Adrenal gland (tissue), 5 donors: Measurements from ENCODE around the gene P2RY8.

Experiments used
- POLR2A ChIP-seq, 2 donors: fragments of 450-650 bp; IDR thresholded peaks; one replicate each; pipeline ENCODE4 v1.6.1; 2017; ENCODE audit warnings: antibody characterized with exemption in 2 of 2, mild to moderate bottlenecking in 2 of 2, moderate library complexity in 1 of 2
- TF ChIP-seq, protein P1 (sequence below), 6 experiments: fragments of 450-650 bp in 4 of 6; fragments of 200-600 bp in 2 of 6; sonication (generic) in 1 of 6; IDR thresholded peaks; 1 replicate in 5 of 6; 2 replicates in 1 of 6; pipeline versions ENCODE4 v1.5.1 to v1.8.0; 2016 to 2021; ENCODE audit warnings: antibody characterized with exemption in 6 of 6, mild to moderate bottlenecking in 2 of 6, moderate library complexity in 1 of 6
- donor health status: DM: no; HTN: no; CAD: no.

DNA sequence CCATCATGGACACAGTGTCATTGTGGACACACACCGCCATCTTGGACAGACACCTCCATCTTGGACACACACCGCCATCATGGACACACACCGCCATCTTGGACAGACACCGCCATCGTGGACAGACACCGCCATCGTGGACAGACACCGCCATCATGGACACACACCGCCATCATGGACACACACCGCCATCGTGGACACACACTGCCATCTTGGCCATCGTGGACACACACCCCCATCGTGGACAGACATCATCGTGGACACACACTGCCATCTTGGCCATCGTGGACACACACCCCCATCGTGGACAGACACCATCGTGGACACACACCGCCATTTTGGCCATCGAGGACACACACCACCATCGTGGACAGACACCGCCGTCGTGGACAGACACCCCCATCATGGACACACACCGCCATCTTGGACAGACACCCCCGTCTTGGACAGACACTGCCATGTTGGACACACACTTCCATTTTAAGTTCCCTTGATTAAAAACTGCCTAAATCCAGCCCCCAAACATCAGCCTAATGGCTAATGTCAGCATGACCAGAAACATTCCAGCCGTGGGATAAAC is 93.4 kb downstream of the P2RY8 start:
- TF ChIP-seq, protein P1, sequence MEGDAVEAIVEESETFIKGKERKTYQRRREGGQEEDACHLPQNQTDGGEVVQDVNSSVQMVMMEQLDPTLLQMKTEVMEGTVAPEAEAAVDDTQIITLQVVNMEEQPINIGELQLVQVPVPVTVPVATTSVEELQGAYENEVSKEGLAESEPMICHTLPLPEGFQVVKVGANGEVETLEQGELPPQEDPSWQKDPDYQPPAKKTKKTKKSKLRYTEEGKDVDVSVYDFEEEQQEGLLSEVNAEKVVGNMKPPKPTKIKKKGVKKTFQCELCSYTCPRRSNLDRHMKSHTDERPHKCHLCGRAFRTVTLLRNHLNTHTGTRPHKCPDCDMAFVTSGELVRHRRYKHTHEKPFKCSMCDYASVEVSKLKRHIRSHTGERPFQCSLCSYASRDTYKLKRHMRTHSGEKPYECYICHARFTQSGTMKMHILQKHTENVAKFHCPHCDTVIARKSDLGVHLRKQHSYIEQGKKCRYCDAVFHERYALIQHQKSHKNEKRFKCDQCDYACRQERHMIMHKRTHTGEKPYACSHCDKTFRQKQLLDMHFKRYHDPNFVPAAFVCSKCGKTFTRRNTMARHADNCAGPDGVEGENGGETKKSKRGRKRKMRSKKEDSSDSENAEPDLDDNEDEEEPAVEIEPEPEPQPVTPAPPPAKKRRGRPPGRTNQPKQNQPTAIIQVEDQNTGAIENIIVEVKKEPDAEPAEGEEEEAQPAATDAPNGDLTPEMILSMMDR (IDR thresholded peaks at IDR 0.05): no peak
- no peak for TF ChIP-seq POLR2A (IDR thresholded peaks at IDR 0.05)
